ENCODE data around the gene RHBDD3.

- TF ChIP-seq GATA2 (IDR thresholded peaks at IDR 0.05; ENCODE audit: low read depth, low read length) = no peak
- TF ChIP-seq GATA3 (IDR thresholded peaks at IDR 0.05; ENCODE audit: low read depth, low read length) = no peak
Observed at GRCh38 chr22:29215012-29215860, 52.5 kb downstream of the RHBDD3 start.
